PFSK-1 (cell line): Measurements from ENCODE around the gene TFEB.

Source experiments
- FOXP2 ChIP-seq: optimal IDR thresholded peaks from 2 replicates; pipeline ENCODE3; 2011; ENCODE audit warnings: borderline replicate concordance, control low read depth, inconsistent platforms; ENCODE audit not compliant: insufficient read depth; ENCODE audit errors: extremely low read length, extremely low read depth
- POLR2AphosphoS5 ChIP-seq: IDR thresholded peaks from 2 replicates; pipeline ENCODE4 v1.6.1; 2012; ENCODE audit warnings: low read depth, mild to moderate bottlenecking, control low read depth, low read length, moderate library complexity
- REST ChIP-seq, 2 experiments: IDR thresholded peaks; 2 replicates each; pipeline versions ENCODE4 v1.6.1 to v1.8.0; 2011 to 2012; ENCODE audit warnings: low read depth in 2 of 2, low read length in 2 of 2, control low read depth in 1 of 2, inconsistent platforms in 1 of 2, mild to moderate bottlenecking in 1 of 2, moderate library complexity in 1 of 2; ENCODE audit not compliant: insufficient read depth in 1 of 2
- SIN3A ChIP-seq: IDR thresholded peaks from 2 replicates; pipeline ENCODE4 v1.6.1; 2012; ENCODE audit warnings: mild to moderate bottlenecking, low read length, moderate library complexity, borderline replicate concordance; ENCODE audit not compliant: insufficient read depth
- TAF1 ChIP-seq: IDR thresholded peaks from 2 replicates; pipeline ENCODE4 v1.6.1; 2012; ENCODE audit warnings: low read length, control low read depth, borderline replicate concordance; ENCODE audit not compliant: insufficient read depth

- TF ChIP-seq POLR2AphosphoS5 (no peak), TAF1 (no peak), REST (IDR thresholded peaks at IDR 0.05; ENCODE audit: insufficient read depth in 1 of 2, low read depth in 2 of 2, low read length in 2 of 2) (no peak), SIN3A (no peak), FOXP2 (no peak)
Observed at GRCh38 chr6:41699063-41699462, 36.3 kb downstream of the TFEB start.
